Neural cell (in vitro differentiated cells): ENCODE data around the gene SLC2A10. TPM values are rescaled to one million over a fixed set of nuclear protein-coding genes. Genes with fewer than 3 reads are reported as not detected.

Experiments
- H2AFZ ChIP-seq: fragments of 200-600, 300-800 bp; sonication (generic), shearing (Covaris generic); 2 replicates; pipeline ENCODE4 v1.6.0; 2014; ENCODE audit warnings: low read depth, mild to moderate bottlenecking, antibody characterized with exemption, low read length, moderate library complexity
- H3F3A ChIP-seq: fragments of 200-600 bp; shearing (Covaris generic); 2 replicates; pipeline ENCODE4 v1.6.1; 2016; ENCODE audit warnings: mild to moderate bottlenecking, moderate library complexity, mixed read lengths, antibody characterized with exemption, low read length; ENCODE audit not compliant: insufficient read depth, poor library complexity, severe bottlenecking
- H3K27ac ChIP-seq: fragments of 200-600, 300-800 bp; sonication (generic), shearing (Covaris generic); 2 replicates; pipeline ENCODE4 v1.5.1; 2014; ENCODE audit warnings: mild to moderate bottlenecking, low read length, moderate library complexity
- H3K27me3 ChIP-seq: fragments of 300-800, 200-600 bp; sonication (generic), shearing (Covaris generic); 2 replicates; pipeline ENCODE4 v1.6.0; 2014; ENCODE audit warnings: mild to moderate bottlenecking, low read depth, low read length, moderate library complexity; ENCODE audit not compliant: insufficient read depth
- H3K36me3 ChIP-seq: fragments of 300-800, 200-600 bp; sonication (generic), shearing (Covaris generic); 2 replicates; pipeline ENCODE4 v1.5.1; 2014; ENCODE audit warnings: mild to moderate bottlenecking, antibody characterized with exemption, low read length, moderate library complexity; ENCODE audit not compliant: insufficient read depth
- H3K4me2 ChIP-seq: fragments of 300-800, 200-600 bp; sonication (generic), shearing (Covaris generic); 2 replicates; pipeline ENCODE4 v1.6.0; 2014; ENCODE audit warnings: mild to moderate bottlenecking, low read length
- H3K4me3 ChIP-seq: fragments of 300-800, 200-600 bp; sonication (generic), shearing (Covaris generic); 2 replicates; pipeline ENCODE4 v1.5.1; 2014; ENCODE audit warnings: mild to moderate bottlenecking, low read length, moderate library complexity
- H3K79me2 ChIP-seq: fragments of 200-600 bp; shearing (Covaris generic); replicated peaks from 2 replicates; pipeline ENCODE4 v1.6.0; 2014; ENCODE audit warnings: mild to moderate bottlenecking, low read length, moderate library complexity; ENCODE audit not compliant: insufficient read depth
- H3K9ac ChIP-seq: fragments of 300-800, 200-600 bp; sonication (generic), shearing (Covaris generic); 2 replicates; pipeline ENCODE4 v1.6.1; 2016; ENCODE audit warnings: mild to moderate bottlenecking, low read length, mixed read lengths
- H3K9me2 ChIP-seq: fragments of 200-600 bp; shearing (Covaris generic); 2 replicates; pipeline ENCODE4 v1.6.1; 2016; ENCODE audit warnings: mild to moderate bottlenecking, low read length, mixed read lengths; ENCODE audit not compliant: insufficient read depth
- H3K9me3 ChIP-seq: fragments of 200-600, 300-800 bp; sonication (generic), shearing (Covaris generic); 2 replicates; pipeline ENCODE4 v1.6.1; 2016; ENCODE audit warnings: mild to moderate bottlenecking, mixed run types, low read length, moderate library complexity, mixed read lengths
- H4K20me1 ChIP-seq: fragments of 200-600 bp; shearing (Covaris generic); 2 replicates; pipeline ENCODE4 v1.6.1; 2016; ENCODE audit warnings: mild to moderate bottlenecking, mixed run types; ENCODE audit not compliant: insufficient read depth
- CTCF ChIP-seq: fragments of 450-650 bp; IDR thresholded peaks from 2 replicates; pipeline ENCODE4 v1.5.1; 2014; ENCODE audit warnings: antibody characterized with exemption, mild to moderate bottlenecking, moderate library complexity; ENCODE audit not compliant: poor library complexity, severe bottlenecking
- EP300 ChIP-seq: fragments of 450-650 bp; conservative IDR thresholded peaks from 2 replicates; pipeline ENCODE4 v1.6.1; 2014; ENCODE audit warnings: antibody characterized with exemption, mild to moderate bottlenecking, moderate library complexity; ENCODE audit not compliant: poor library complexity, severe bottlenecking
- EZH2 ChIP-seq: fragments of 200-600, 300-800 bp; shearing (Covaris generic), sonication (generic); IDR thresholded peaks from 2 replicates; pipeline ENCODE4 v1.6.1; 2014; ENCODE audit warnings: antibody characterized with exemption, low read length, borderline replicate concordance, mild to moderate bottlenecking; ENCODE audit not compliant: insufficient read depth, poor library complexity, severe bottlenecking
- MXI1 ChIP-seq: fragments of 450-650 bp; conservative IDR thresholded peaks from 2 replicates; pipeline ENCODE4 v1.6.1; 2014; ENCODE audit warnings: antibody characterized with exemption, mild to moderate bottlenecking; ENCODE audit not compliant: poor library complexity, severe bottlenecking
- POLR2AphosphoS5 ChIP-seq: IDR thresholded peaks from 2 replicates; pipeline ENCODE4 v1.6.1; 2012
- RAD21 ChIP-seq: fragments of 450-650 bp; conservative IDR thresholded peaks from 2 replicates; pipeline ENCODE4 v1.6.1; 2014; ENCODE audit warnings: antibody characterized with exemption, mild to moderate bottlenecking, moderate library complexity
- REST ChIP-seq: IDR thresholded peaks from 2 replicates; pipeline ENCODE4 v1.6.1; 2012; ENCODE audit warnings: borderline replicate concordance
- SMC3 ChIP-seq: fragments of 450-650 bp; conservative IDR thresholded peaks from 2 replicates; pipeline ENCODE4 v1.6.1; 2014; ENCODE audit warnings: antibody characterized with exemption, mild to moderate bottlenecking, moderate library complexity; ENCODE audit not compliant: poor library complexity
- TAF1 ChIP-seq: IDR thresholded peaks from 2 replicates; pipeline ENCODE4 v1.6.1; 2012; ENCODE audit warnings: low read depth
- polyA plus RNA-seq: library from polyadenylated mRNA; depleted of rRNA; stranded (reverse); fragments of >200 nt; gene quantifications from 2 replicates; pipeline ENCODE4 v1.2.3, GENCODE V29; 2014

The SLC2A10 gene
- polyA plus RNA-seq, 1 donor from 2014 or later = not detected

- H3K27me3 ChIP-seq = no peaks in the 10 kb centered on the region
- no peaks in the 10 kb centered on the region for H3K9me3 ChIP-seq
- no peaks in the 10 kb centered on the region for H3F3A ChIP-seq
- no peaks in the 10 kb centered on the region for H3K79me2 ChIP-seq
- H3K9me2 ChIP-seq = no peaks in the 10 kb centered on the region
- no peak overlapping the region for H3K27ac ChIP-seq
- H3K4me2 ChIP-seq = no peak overlapping the region
- H3K9ac ChIP-seq = no peak overlapping the region
- no peaks in the 10 kb centered on the region for H4K20me1 ChIP-seq
- no peak overlapping the region for H3K4me3 ChIP-seq
- no peak for TF ChIP-seq TAF1
- TF ChIP-seq EP300 = no peak
- TF ChIP-seq MXI1 = no peak
- no peak for TF ChIP-seq REST
- no peaks in the 10 kb centered on the region for H3K36me3 ChIP-seq
- no peak overlapping the region for H2AFZ ChIP-seq
These were observed 33.6 kb downstream of the SLC2A10 start for GRCh38 chr20:46743088-46743487.

- Histone ChIP-seq H3K9ac (no peak overlapping the region), H3K27ac (no peak overlapping the region), H3K4me3 (no peak overlapping the region), H3K79me2 (no peaks in the 10 kb centered on the region), H4K20me1 (no peaks in the 10 kb centered on the region), H3K9me2 (no peaks in the 10 kb centered on the region), H3K4me2 (no peak overlapping the region), H3K9me3 (no peaks in the 10 kb centered on the region), H3K27me3 (no peaks in the 10 kb centered on the region), H3K36me3 (no peaks in the 10 kb centered on the region), H2AFZ (no peak overlapping the region), H3F3A (no peaks in the 10 kb centered on the region)
- no peak for TF ChIP-seq POLR2AphosphoS5
- TF ChIP-seq SMC3 = no peak
- no peak for TF ChIP-seq CTCF
- no peak for TF ChIP-seq TAF1
- no peak for TF ChIP-seq EP300
- no peak for TF ChIP-seq REST
- TF ChIP-seq MXI1 = no peak
- no peak for TF ChIP-seq EZH2
- no peak for TF ChIP-seq RAD21
These were observed 37.6 kb downstream of the SLC2A10 start for GRCh38 chr20:46746956-46747526.
